Measurements from ENCODE around the gene RALGPS1.

The RALGPS1 gene

GRCh38 chr9:127038531-127038930, 123.9 kb downstream of the RALGPS1 start:
- TF ChIP-seq CTCF (IDR thresholded peaks at IDR 0.05; ENCODE audit: low read depth, low read length) = no peak
- DNase-seq (ENCODE audit: low read depth in 2 of 2) = no peak
- H3K4me3 ChIP-seq (replicated peaks in 1 of 2; ENCODE audit: low read depth in 2 of 2, low read length in 2 of 2) = no peak overlapping the region

- no peak for TF ChIP-seq CTCF (IDR thresholded peaks at IDR 0.05; ENCODE audit: low read depth, low read length)
- DNase-seq (ENCODE audit: low read depth in 2 of 2) = no peak
These were observed 124.9 kb downstream of the RALGPS1 start for GRCh38 chr9:127039492-127039891.

GRCh38 chr9:127045148-127045547, 130.6 kb downstream of the RALGPS1 start:
- no peak for DNase-seq (ENCODE audit: low read depth in 2 of 2)
- H3K4me3 ChIP-seq (replicated peaks in 1 of 2; ENCODE audit: low read depth in 2 of 2, low read length in 2 of 2) = no peak overlapping the region
- TF ChIP-seq CTCF (IDR thresholded peaks at IDR 0.05; ENCODE audit: low read depth, low read length) = no peak

More at GRCh38 chr9:127039492-127039891, 124.9 kb downstream of the RALGPS1 start:
- H3K4me3 ChIP-seq (replicated peaks in 1 of 2; ENCODE audit: low read depth in 2 of 2, low read length in 2 of 2) = no peak overlapping the region

GRCh38 chr9:127047971-127048370, 133.4 kb downstream of the RALGPS1 start:
- no peak overlapping the region for H3K4me3 ChIP-seq (replicated peaks in 1 of 2; ENCODE audit: low read depth in 2 of 2, low read length in 2 of 2)
- TF ChIP-seq CTCF (IDR thresholded peaks at IDR 0.05; ENCODE audit: low read depth, low read length) = no peak
- DNase-seq (ENCODE audit: low read depth in 2 of 2) = no peak

GRCh38 chr9:127049044-127049443, 134.5 kb downstream of the RALGPS1 start:
- DNase-seq (ENCODE audit: low read depth in 2 of 2) = peak; percentile 97 to 98
- peak; percentile 77 for TF ChIP-seq CTCF (IDR thresholded peaks at IDR 0.05; ENCODE audit: low read depth, low read length)
- no peak overlapping the region for H3K4me3 ChIP-seq (replicated peaks in 1 of 2; ENCODE audit: low read depth in 2 of 2, low read length in 2 of 2)

GRCh38 chr9:127049581-127049980, 135.0 kb downstream of the RALGPS1 start:
- no peak overlapping the region for H3K4me3 ChIP-seq (replicated peaks in 1 of 2; ENCODE audit: low read depth in 2 of 2, low read length in 2 of 2)
- DNase-seq (ENCODE audit: low read depth in 2 of 2) = peak; percentile 42 to 64
- no peak for TF ChIP-seq CTCF (IDR thresholded peaks at IDR 0.05; ENCODE audit: low read depth, low read length)

GRCh38 chr9:127050152-127050551, 135.6 kb downstream of the RALGPS1 start:
- TF ChIP-seq CTCF (IDR thresholded peaks at IDR 0.05; ENCODE audit: low read depth, low read length) = no peak
- no peak overlapping the region for H3K4me3 ChIP-seq (replicated peaks in 1 of 2; ENCODE audit: low read depth in 2 of 2, low read length in 2 of 2)
- DNase-seq (ENCODE audit: low read depth in 2 of 2) = no peak
